SHP77 treated with DMSO at 0.1 percent for 48 hours (cell line): ENCODE measurements around the gene C5orf24.
"Not testable (repeated sequence)": the region's sequence is repeated elsewhere in the genome, so short reads cannot be mapped to it uniquely, and the experiment has no call there.

Source experiments
- DNase-seq: peaks from one replicate; lab custom pipeline; 2025; lab: John Stamatoyannopoulos, UW

C5orf24 gene

GRCh38 chr5:134857401-134857800 lies 11.6 kb downstream of the C5orf24 start:
- DNase-seq: no peak

- DNase-seq: no peak
Observed at GRCh38 chr5:134864707-134865106, 18.9 kb downstream of the C5orf24 start.

- no peak for DNase-seq
Observed at GRCh38 chr5:134873494-134873893, 27.7 kb downstream of the C5orf24 start.

GRCh38 chr5:134873987-134874830 lies 28.4 kb downstream of the C5orf24 start, which contains the start of gene TXNDC15:
Gene TXNDC15, plus strand, starts transcription at chr5:134874371. Its CDS starts 57 bp downstream, at chr5:134874428.
- peak; percentile 53 for DNase-seq

GRCh38 chr5:134874831-134875655 lies 29.3 kb downstream of the C5orf24 start:
- peak; percentile 27 for DNase-seq

- DNase-seq: no peak
Observed at GRCh38 chr5:134877159-134877558, 31.4 kb downstream of the C5orf24 start.

- no peak for DNase-seq
Observed at GRCh38 chr5:134878403-134878802, 32.6 kb downstream of the C5orf24 start.

GRCh38 chr5:134879456-134879855 lies 33.7 kb downstream of the C5orf24 start:
- DNase-seq: no peak

GRCh38 chr5:134880937-134881336 lies 35.2 kb downstream of the C5orf24 start:
- DNase-seq: not testable (repeated sequence)

- DNase-seq: not testable (repeated sequence)
Observed at GRCh38 chr5:134881711-134882110, 35.9 kb downstream of the C5orf24 start.

GRCh38 chr5:134887593-134888159 lies 41.9 kb downstream of the C5orf24 start:
- no peak for DNase-seq

GRCh38 chr5:134889335-134889734 lies 43.6 kb downstream of the C5orf24 start:
- DNase-seq: no peak

GRCh38 chr5:134891473-134891872 lies 45.7 kb downstream of the C5orf24 start:
- no peak for DNase-seq

GRCh38 chr5:134892282-134892681 lies 46.5 kb downstream of the C5orf24 start:
- DNase-seq: no peak

GRCh38 chr5:134892926-134893325 lies 47.2 kb downstream of the C5orf24 start:
- DNase-seq: no peak

- no peak for DNase-seq
Observed at GRCh38 chr5:134893748-134894505, 48.2 kb downstream of the C5orf24 start.

GRCh38 chr5:134902071-134902801 lies 56.5 kb downstream of the C5orf24 start:
- DNase-seq: no peak

GRCh38 chr5:134904610-134905245 lies 59.0 kb downstream of the C5orf24 start, which contains the start of gene PCBD2:
Gene PCBD2, plus strand, starts transcription at chr5:134905131. Its CDS starts 9 bp downstream, at chr5:134905140.
- peak; percentile 67 for DNase-seq

- peak; percentile 78 for DNase-seq
Observed at GRCh38 chr5:134905246-134905996, 59.7 kb downstream of the C5orf24 start.

- no peak for DNase-seq
Observed at GRCh38 chr5:134906811-134907210, 61.0 kb downstream of the C5orf24 start.
